Hepatocyte (in vitro differentiated cells): Measurements from ENCODE around the gene LRRK1. TPM values are rescaled to one million over a fixed set of nuclear protein-coding genes. Genes with fewer than 3 reads are reported as not detected.

ENCODE experiments used
- DNase-seq: peaks from one replicate; pipeline ENCODE4 v3.0.0-alpha.2; 2016; ENCODE audit warnings: low spot score
- H2AFZ ChIP-seq: fragments of 200-600 bp; sonication (generic); 2 replicates; pipeline ENCODE4 v1.6.0; 2016; ENCODE audit warnings: antibody characterized with exemption, mild to moderate bottlenecking
- H3K27ac ChIP-seq: fragments of 200-600 bp; sonication (generic); 2 replicates; pipeline ENCODE4 v1.5.1; 2016; ENCODE audit warnings: mild to moderate bottlenecking
- H3K27me3 ChIP-seq: fragments of 200-600 bp; sonication (generic); 2 replicates; pipeline ENCODE4 v1.6.1; 2016
- H3K36me3 ChIP-seq: fragments of 200-600 bp; sonication (generic); replicated peaks from 2 replicates; pipeline ENCODE4 v1.5.1; 2016; ENCODE audit warnings: low read depth; ENCODE audit not compliant: insufficient read depth
- H3K4me1 ChIP-seq: fragments of 200-600 bp; sonication (generic); 2 replicates; pipeline ENCODE4 v1.5.1; 2016; ENCODE audit warnings: mild to moderate bottlenecking, moderate library complexity; ENCODE audit not compliant: insufficient read depth
- H3K4me2 ChIP-seq: fragments of 200-600 bp; sonication (generic); 2 replicates; pipeline ENCODE4 v1.6.0; 2016
- H3K4me3 ChIP-seq: fragments of 200-600 bp; sonication (generic); 2 replicates; pipeline ENCODE4 v1.5.1; 2016; ENCODE audit warnings: mild to moderate bottlenecking
- H3K79me2 ChIP-seq: fragments of 200-600 bp; sonication (generic); 2 replicates; pipeline ENCODE4 v1.6.0; 2017; ENCODE audit warnings: mild to moderate bottlenecking
- H3K9me2 ChIP-seq: fragments of 200-600 bp; sonication (generic); replicated peaks from 2 replicates; pipeline ENCODE4 v1.6.0; 2017; ENCODE audit warnings: mild to moderate bottlenecking; ENCODE audit not compliant: insufficient read depth
- H3K9me3 ChIP-seq: fragments of 200-600 bp; sonication (generic); 2 replicates; pipeline ENCODE4 v1.5.1; 2016; ENCODE audit warnings: low read depth, mild to moderate bottlenecking
- H4K20me1 ChIP-seq: fragments of 200-600 bp; sonication (generic); 2 replicates; pipeline ENCODE4 v1.6.0; 2016; ENCODE audit warnings: mild to moderate bottlenecking; ENCODE audit not compliant: insufficient read depth, poor library complexity, severe bottlenecking
- CTCF ChIP-seq: fragments of 200-600 bp; sonication (generic); IDR thresholded peaks from 2 replicates; pipeline ENCODE4 v1.5.1; 2016; ENCODE audit warnings: antibody characterized with exemption, mild to moderate bottlenecking; ENCODE audit not compliant: poor library complexity
- EZH2 ChIP-seq: fragments of 200-600 bp; sonication (generic); IDR thresholded peaks from 2 replicates; pipeline ENCODE4 v1.6.1; 2016; ENCODE audit warnings: antibody characterized with exemption, mild to moderate bottlenecking, borderline replicate concordance
- EZH2phosphoT487 ChIP-seq: fragments of 200-600 bp; sonication (generic); IDR thresholded peaks from one replicate; pipeline ENCODE4 v1.6.1; 2018; ENCODE audit warnings: antibody characterized with exemption, mild to moderate bottlenecking, low read depth, moderate library complexity; ENCODE audit not compliant: unreplicated experiment, severe bottlenecking
- WGBS: methylation state at CpG from one replicate; pipeline ENCODE4 v1.1.6; 2016; ENCODE audit warnings: low lambda C conversion rate; ENCODE audit errors: missing lambda C conversion rate; 5-methylcytosine and 5-hydroxymethylcytosine counted together
- polyA plus RNA-seq: library from polyadenylated mRNA; unstranded; fragments of >200 nt; fragmentation: Nextera tagmentation; extraction: Ambion mirVana; gene quantifications from 2 replicates; pipeline ENCODE4 v1.2.1, GENCODE V29; 2016
- total RNA-seq: library from RNA; depleted of rRNA; stranded (reverse); fragments of >200 nt; gene quantifications from 2 replicates; pipeline ENCODE4 v1.2.3, GENCODE V29; 2014

Gene LRRK1
- total and polyA plus RNA-seq, 2 experiments from 2014 or later, result 2.1 TPM

DNA sequence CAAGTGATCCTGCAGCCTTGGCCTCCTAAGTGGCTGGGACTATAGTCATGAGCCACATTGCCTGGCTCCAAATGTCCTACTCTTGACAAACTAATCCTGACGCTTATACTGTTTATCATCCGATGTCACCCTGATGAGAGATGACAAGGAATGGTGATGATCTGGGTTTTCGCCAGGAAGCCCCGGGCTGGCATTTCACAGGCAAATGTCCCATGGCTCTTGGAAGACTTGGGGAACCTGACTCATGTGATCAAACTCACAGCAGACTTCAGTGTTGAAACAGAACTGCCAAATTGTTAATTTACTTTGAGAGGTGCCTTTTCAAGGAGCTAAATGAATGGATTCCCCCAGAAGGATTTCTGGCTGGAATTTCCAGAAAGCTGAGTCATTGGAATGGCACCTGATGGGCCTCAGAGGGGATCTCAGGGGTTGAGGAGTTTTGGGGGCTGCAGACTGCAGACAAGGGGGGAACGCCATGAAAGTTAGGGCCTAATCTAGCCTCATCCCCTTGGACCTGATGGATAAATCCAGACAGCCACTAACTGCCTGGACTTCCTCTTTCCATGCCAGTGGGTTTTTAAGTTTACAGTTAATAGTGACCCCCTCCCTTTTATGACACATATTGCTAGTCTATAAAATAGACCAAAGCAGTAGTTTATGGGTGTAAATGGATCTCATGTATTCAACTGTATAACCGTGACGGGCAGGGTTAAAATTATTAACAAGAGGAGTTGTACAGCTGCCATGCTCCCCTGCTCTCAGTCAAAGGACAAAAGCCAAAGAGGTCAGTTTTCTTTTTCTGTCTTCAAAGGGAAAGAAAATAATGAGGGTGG is 186.1 kb downstream of the LRRK1 start:
- no peaks in the 10 kb centered on the region for H3K79me2 ChIP-seq
- H3K9me2 ChIP-seq, result no peaks in the 10 kb centered on the region
- no peaks in the 10 kb centered on the region for H4K20me1 ChIP-seq
- H3K9me3 ChIP-seq, result no peaks in the 10 kb centered on the region
- H3K4me2 ChIP-seq, result no peak overlapping the region
- no peaks in the 10 kb centered on the region for H3K4me1 ChIP-seq
- H3K27me3 ChIP-seq, result no peaks in the 10 kb centered on the region
- DNase-seq, result no peak
- 52% methylated on average over 7 of the region's 7 CpGs for WGBS
- TF ChIP-seq EZH2 (no peak), CTCF (no peak), EZH2phosphoT487 (no peak)
- no peak overlapping the region for H2AFZ ChIP-seq
- no peaks in the 10 kb centered on the region for H3K36me3 ChIP-seq
- H3K4me3 ChIP-seq, result no peak overlapping the region
- H3K27ac ChIP-seq, result no peak overlapping the region

DNA sequence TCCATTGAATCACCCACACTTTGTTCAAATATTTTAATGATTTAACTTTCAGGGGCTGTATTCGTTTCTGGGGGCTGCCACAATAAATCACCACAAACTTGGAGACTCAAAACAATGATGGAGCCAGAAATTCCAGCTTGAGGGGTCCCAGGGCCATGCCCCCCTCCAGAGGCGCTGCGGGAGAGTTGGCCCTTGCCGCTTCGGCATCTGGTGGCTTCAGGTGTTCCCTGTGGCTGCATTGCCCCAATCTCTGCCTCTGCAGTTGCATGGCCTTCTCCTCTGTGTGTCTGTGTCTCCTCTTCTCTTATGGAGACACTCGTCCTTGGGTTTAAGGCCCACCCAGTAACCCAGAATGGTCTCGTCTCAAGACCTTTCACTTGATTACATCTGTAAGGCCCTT is 187.9 kb downstream of the LRRK1 start:
- H3K4me2 ChIP-seq, result no peak overlapping the region
- 82% methylated on average over 7 of the region's 7 CpGs for WGBS
- H3K9me3 ChIP-seq, result no peaks in the 10 kb centered on the region
- H3K9me2 ChIP-seq, result no peaks in the 10 kb centered on the region
- TF ChIP-seq EZH2phosphoT487, result no peak
- no peak for TF ChIP-seq EZH2
- no peak for TF ChIP-seq CTCF
- no peak overlapping the region for H3K27ac ChIP-seq
- no peaks in the 10 kb centered on the region for H4K20me1 ChIP-seq
- H3K36me3 ChIP-seq, result no peaks in the 10 kb centered on the region
- H3K79me2 ChIP-seq, result no peaks in the 10 kb centered on the region
- no peaks in the 10 kb centered on the region for H3K4me1 ChIP-seq
- H3K27me3 ChIP-seq, result no peaks in the 10 kb centered on the region
- no peak overlapping the region for H3K4me3 ChIP-seq
- H2AFZ ChIP-seq, result no peak overlapping the region
- DNase-seq, result no peak

- H3K4me2 ChIP-seq, result no peak overlapping the region
- H3K79me2 ChIP-seq, result no peaks in the 10 kb centered on the region
- peaks cover 2% of the 10 kb centered on the region for H3K4me1 ChIP-seq
- H3K9me3 ChIP-seq, result no peaks in the 10 kb centered on the region
- H3K36me3 ChIP-seq, result no peaks in the 10 kb centered on the region
- H3K4me3 ChIP-seq, result no peak overlapping the region
- H3K9me2 ChIP-seq, result no peaks in the 10 kb centered on the region
- DNase-seq, result no peak
- no peaks in the 10 kb centered on the region for H4K20me1 ChIP-seq
- 54% methylated on average over 6 of the region's 6 CpGs for WGBS
- H2AFZ ChIP-seq, result no peak overlapping the region
- H3K27ac ChIP-seq, result no peak overlapping the region
- H3K27me3 ChIP-seq, result no peaks in the 10 kb centered on the region
- no peak for TF ChIP-seq CTCF
- TF ChIP-seq EZH2, result no peak
- TF ChIP-seq EZH2phosphoT487, result no peak
Measured at GRCh38 chr15:101107625-101108460, 188.7 kb downstream of the LRRK1 start.
